Fibroblast of villous mesenchyme (primary cell): ENCODE measurements around the gene COL4A1. TPM values are rescaled to one million over a fixed set of nuclear protein-coding genes. Genes with fewer than 3 reads are reported as not detected.

ENCODE experiments used
- DNase-seq: peaks from one replicate; pipeline ENCODE4 v3.0.0-alpha.2; 2010; ENCODE audit warnings: low read depth
- H3K4me3 ChIP-seq: 2 replicates; pipeline ENCODE4 v1.5.1; 2011; ENCODE audit warnings: low read depth, mild to moderate bottlenecking, low read length
- total RNA-seq: library from RNA; depleted of rRNA; stranded (reverse); fragments of >200 nt; gene quantifications from 2 replicates; pipeline ENCODE4 v1.2.3, GENCODE V29; 2012
- TF ChIP-seq, protein P1 (sequence below): IDR thresholded peaks from 2 replicates; pipeline ENCODE4 v1.5.1; 2012; ENCODE audit warnings: low read depth, mild to moderate bottlenecking, low read length; ENCODE audit not compliant: insufficient read depth

Gene COL4A1
- total RNA-seq, 1 donor: 1,391 TPM

GRCh38 chr13:110262082-110262436 is 44.9 kb downstream of the COL4A1 start:
- DNase-seq: no peak
- TF ChIP-seq, protein P1, sequence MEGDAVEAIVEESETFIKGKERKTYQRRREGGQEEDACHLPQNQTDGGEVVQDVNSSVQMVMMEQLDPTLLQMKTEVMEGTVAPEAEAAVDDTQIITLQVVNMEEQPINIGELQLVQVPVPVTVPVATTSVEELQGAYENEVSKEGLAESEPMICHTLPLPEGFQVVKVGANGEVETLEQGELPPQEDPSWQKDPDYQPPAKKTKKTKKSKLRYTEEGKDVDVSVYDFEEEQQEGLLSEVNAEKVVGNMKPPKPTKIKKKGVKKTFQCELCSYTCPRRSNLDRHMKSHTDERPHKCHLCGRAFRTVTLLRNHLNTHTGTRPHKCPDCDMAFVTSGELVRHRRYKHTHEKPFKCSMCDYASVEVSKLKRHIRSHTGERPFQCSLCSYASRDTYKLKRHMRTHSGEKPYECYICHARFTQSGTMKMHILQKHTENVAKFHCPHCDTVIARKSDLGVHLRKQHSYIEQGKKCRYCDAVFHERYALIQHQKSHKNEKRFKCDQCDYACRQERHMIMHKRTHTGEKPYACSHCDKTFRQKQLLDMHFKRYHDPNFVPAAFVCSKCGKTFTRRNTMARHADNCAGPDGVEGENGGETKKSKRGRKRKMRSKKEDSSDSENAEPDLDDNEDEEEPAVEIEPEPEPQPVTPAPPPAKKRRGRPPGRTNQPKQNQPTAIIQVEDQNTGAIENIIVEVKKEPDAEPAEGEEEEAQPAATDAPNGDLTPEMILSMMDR: no peak
- H3K4me3 ChIP-seq: no peak overlapping the region

DNA sequence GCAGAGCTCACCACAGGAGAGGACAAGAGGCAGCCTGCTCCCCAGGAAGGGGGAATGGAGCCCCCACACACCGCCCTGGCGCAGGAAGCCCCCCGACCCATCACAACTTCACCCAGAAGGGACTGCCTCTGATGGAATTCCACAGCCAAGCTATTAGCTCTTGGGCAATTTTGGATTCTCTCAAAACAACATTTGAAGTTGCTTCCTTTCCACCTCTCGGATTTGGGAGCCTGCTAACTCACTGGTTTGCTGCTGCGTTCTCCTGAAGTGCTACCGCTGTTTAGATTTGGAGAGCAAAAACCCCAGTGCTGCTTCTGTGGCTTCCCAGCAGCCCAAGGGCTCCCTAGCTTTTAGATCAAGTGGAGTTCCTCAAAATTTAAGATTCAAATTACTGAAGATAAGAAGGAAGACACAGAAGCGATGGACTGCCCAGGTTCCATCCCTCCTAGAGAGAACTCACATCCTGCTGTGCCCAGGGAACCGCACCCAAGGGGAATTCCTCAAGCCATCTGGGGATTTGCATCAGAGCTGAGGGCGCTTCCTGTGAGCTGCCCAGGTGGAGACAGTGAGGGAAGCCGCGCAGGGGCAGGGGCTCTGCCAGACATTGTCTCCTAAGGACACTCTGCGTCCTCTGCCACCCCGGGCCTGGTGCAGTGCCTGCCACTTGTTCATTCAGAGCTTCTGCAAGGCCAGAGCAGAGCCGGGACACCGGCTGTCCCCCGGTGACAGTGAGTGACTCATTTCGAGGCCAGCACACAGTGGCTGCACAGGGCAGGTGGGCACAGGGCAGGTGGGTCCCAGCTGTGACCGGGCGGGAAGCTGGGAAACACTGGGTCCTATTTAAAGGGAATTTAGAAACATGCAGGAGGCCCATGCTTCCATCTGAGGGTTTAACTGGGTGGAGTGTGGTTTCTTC is 45.5 kb downstream of the COL4A1 start:
- TF ChIP-seq, protein P1: no peak
- H3K4me3 ChIP-seq: no peak overlapping the region
- DNase-seq: peak; percentile 49

GRCh38 chr13:110259651-110260050 is 47.3 kb downstream of the COL4A1 start:
- DNase-seq: peak; percentile 62
- TF ChIP-seq, protein P1: no peak
- H3K4me3 ChIP-seq: no peak overlapping the region

- DNase-seq: peak; percentile 64
- TF ChIP-seq, protein P1: no peak
- H3K4me3 ChIP-seq: no peak overlapping the region
Observed at GRCh38 chr13:110258876-110259631, 47.9 kb downstream of the COL4A1 start.

DNA sequence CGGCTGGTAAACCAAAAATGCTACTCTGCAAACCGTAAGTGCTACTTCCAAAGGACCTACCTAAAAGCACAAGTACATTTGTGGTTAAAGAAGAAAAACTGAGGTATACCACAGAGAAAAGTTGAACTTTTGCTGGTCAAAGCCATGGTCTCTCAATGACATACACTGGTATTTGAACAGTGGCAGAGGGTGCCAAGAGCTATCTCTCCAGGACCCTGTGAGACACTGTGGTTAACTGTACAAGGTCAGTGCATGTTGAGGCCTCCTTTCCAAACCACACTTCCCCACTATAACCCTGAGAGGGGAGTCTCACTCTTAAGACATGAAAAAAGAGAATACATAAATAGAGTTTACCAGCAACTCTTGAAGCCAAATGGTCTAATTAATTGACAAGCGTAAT is 49.5 kb downstream of the COL4A1 start:
- no peak for DNase-seq
- H3K4me3 ChIP-seq: no peak overlapping the region
- TF ChIP-seq, protein P1: no peak

DNA sequence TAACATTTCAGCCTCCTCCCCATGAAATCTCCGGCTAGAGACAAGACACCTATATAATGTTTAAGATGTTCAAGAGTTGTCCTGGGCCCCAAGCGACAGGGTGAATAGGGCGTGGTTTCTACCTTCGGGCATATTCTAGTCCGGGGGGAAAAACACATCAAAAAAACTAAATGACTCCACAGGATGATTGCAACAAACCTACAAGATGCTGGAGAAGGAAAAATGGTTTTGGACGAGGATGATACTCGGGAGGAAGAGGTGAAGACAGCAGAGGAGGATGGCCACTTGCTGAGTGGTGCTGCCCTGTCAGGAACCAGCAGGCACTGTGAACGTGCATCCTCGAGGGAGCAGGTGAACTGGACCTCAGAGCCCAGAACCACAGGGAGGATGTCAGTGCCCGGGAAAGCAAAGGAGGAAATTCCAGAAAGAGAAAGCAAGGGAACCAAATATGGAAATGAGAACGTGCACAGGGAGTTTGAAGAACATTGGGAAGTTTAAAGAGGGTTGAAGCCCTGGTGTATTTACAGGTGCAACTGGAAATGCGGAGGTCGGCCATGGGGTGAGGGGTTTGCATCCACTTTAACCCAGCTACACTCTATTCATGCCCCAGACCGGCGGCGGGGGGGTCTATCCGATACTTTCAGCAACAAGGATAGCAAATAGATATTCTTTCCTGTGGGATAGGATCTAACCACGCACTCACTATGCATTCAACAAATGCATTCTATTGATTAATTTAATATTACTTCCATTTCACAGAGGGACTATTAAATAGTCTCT is 50.6 kb downstream of the COL4A1 start:
- no peak for DNase-seq
- no peak overlapping the region for H3K4me3 ChIP-seq
- TF ChIP-seq, protein P1: no peak
